Measurements from ENCODE around the gene DENND4C.
"Not testable (repeated sequence)": the region's sequence is repeated elsewhere in the genome, so short reads cannot be mapped to it uniquely, and the experiment has no call there.

DENND4C gene

GRCh38 chr9:19239955-19240354, 9.5 kb downstream of the DENND4C start:
- TF ChIP-seq CTCF (IDR thresholded peaks at IDR 0.05; ENCODE audit: insufficient read depth, low read length, poor library complexity, severe bottlenecking), result no peak
- Histone ChIP-seq H3K27me3 (replicated peaks; ENCODE audit: control insufficient read depth, insufficient read depth, low read length) (no peaks in the 10 kb centered on the region), H3K36me3 (ENCODE audit: control insufficient read depth, insufficient read depth, low read length) (no peaks in the 10 kb centered on the region), H3K4me3 (replicated peaks; ENCODE audit: low read depth, low read length) (no peak overlapping the region)
- DNase-seq (ENCODE audit: extremely low read depth, insufficient read length), result no peak

DNA sequence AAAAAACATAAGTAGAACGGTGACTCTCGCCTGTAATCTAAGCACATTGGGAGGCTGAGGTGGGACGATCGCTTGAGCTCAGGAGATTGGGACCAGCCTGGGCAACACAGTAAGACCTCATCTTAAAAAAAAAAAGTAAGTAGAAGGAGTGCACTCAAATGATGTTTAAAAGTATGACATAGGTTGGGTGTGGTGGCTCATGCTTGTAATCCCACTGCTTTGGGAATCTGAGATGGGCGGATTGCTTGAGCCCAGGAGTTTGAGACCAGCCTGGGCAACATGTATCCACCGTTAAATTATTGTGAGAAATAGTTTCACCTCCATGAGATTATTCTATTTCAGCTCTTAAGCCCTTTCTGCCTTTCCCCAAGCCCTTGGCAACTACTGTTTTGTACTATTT, 11.2 kb downstream of the DENND4C start:
- no peak for DNase-seq (ENCODE audit: extremely low read depth, insufficient read length)
- no peak for TF ChIP-seq CTCF (IDR thresholded peaks at IDR 0.05; ENCODE audit: insufficient read depth, low read length, poor library complexity, severe bottlenecking)
- no peak overlapping the region for H3K4me3 ChIP-seq (replicated peaks; ENCODE audit: low read depth, low read length)
- no peaks in the 10 kb centered on the region for H3K36me3 ChIP-seq (ENCODE audit: control insufficient read depth, insufficient read depth, low read length)
- H3K27me3 ChIP-seq (replicated peaks; ENCODE audit: control insufficient read depth, insufficient read depth, low read length), result no peaks in the 10 kb centered on the region

- Histone ChIP-seq H3K4me3 (replicated peaks; ENCODE audit: low read depth, low read length) (no peak overlapping the region), H3K27me3 (replicated peaks; ENCODE audit: control insufficient read depth, insufficient read depth, low read length) (no peaks in the 10 kb centered on the region), H3K36me3 (ENCODE audit: control insufficient read depth, insufficient read depth, low read length) (no peaks in the 10 kb centered on the region)
- TF ChIP-seq CTCF (IDR thresholded peaks at IDR 0.05; ENCODE audit: insufficient read depth, low read length, poor library complexity, severe bottlenecking), result no peak
- no peak for DNase-seq (ENCODE audit: extremely low read depth, insufficient read length)
These were observed 13.0 kb downstream of the DENND4C start for GRCh38 chr9:19243366-19244033.

DNA sequence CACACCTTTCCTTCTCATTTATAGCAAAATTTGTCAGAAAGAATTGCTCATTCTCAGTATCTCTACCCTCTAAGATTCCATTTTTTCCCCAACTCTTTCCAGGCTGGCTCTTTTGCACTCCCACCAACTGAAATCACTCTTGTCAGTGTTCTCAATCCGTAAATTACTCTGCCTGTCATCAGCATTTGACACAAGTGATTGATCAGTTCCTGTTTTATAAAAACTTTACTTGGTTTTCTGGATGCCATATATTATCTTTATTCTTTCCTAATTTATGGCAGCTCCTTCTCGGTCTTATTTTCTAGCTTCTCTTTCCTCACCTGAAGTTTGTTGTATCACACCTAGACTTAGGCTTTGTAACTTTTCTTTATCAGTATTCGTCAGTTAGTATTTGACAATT, 16.4 kb downstream of the DENND4C start:
- H3K27me3 ChIP-seq (replicated peaks; ENCODE audit: control insufficient read depth, insufficient read depth, low read length), result no peaks in the 10 kb centered on the region
- TF ChIP-seq CTCF (IDR thresholded peaks at IDR 0.05; ENCODE audit: insufficient read depth, low read length, poor library complexity, severe bottlenecking), result no peak
- no peak for DNase-seq (ENCODE audit: extremely low read depth, insufficient read length)
- H3K36me3 ChIP-seq (ENCODE audit: control insufficient read depth, insufficient read depth, low read length), result no peaks in the 10 kb centered on the region
- H3K4me3 ChIP-seq (replicated peaks; ENCODE audit: low read depth, low read length), result no peak overlapping the region

DNA sequence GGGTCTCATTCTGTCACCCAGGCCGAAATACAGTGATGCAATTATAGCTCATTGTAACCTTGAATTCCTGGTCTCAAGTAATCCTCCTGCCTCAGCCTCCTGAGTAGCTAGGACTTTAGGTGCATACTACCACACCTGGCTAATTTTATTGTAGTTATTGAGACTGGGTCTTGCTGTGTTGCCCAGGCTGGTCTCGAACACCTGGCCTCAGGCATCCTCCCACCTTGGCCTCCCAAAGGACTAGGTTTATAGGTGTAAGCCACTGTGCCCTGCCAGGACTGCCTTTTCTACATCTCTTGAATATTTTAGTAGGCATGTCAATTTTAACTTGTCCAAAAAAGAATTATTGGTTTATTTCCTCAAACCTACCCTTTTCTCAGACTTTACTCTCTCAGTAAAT, 16.9 kb downstream of the DENND4C start:
- H3K4me3 ChIP-seq (replicated peaks; ENCODE audit: low read depth, low read length), result no peak overlapping the region
- no peak for TF ChIP-seq CTCF (IDR thresholded peaks at IDR 0.05; ENCODE audit: insufficient read depth, low read length, poor library complexity, severe bottlenecking)

GRCh38 chr9:19250346-19250745, 19.9 kb downstream of the DENND4C start:
- not testable (repeated sequence) for H3K36me3 ChIP-seq (ENCODE audit: control insufficient read depth, insufficient read depth, low read length); H3K4me3 ChIP-seq (replicated peaks; ENCODE audit: low read depth, low read length); H3K27me3 ChIP-seq (replicated peaks; ENCODE audit: control insufficient read depth, insufficient read depth, low read length); DNase-seq (ENCODE audit: extremely low read depth, insufficient read length)

More for the DNA sequence above, 16.9 kb downstream of the DENND4C start:
- no peaks in the 10 kb centered on the region for H3K27me3 ChIP-seq (replicated peaks; ENCODE audit: control insufficient read depth, insufficient read depth, low read length)
- no peak for DNase-seq (ENCODE audit: extremely low read depth, insufficient read length)
- no peaks in the 10 kb centered on the region for H3K36me3 ChIP-seq (ENCODE audit: control insufficient read depth, insufficient read depth, low read length)

DNA sequence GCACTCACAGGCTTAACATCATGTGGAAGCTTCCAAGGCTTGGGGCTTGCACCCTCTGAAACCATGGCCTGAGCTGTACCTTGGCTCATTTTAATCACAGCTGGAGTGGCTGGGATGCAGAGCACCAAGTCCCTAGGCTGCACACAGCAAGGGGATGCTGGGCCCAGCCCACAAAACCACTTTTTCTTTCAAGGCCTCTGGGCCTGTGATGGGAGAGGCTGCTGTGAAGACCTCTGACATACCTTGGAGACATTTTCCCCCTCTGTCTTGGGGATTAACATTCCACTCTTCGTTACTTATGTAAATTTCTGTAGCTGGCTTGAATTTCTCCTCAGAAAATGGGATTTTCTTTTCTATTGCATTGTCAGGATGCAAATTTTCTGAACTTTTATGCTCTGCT, 20.7 kb downstream of the DENND4C start:
- H3K36me3 ChIP-seq (ENCODE audit: control insufficient read depth, insufficient read depth, low read length); H3K4me3 ChIP-seq (replicated peaks; ENCODE audit: low read depth, low read length); H3K27me3 ChIP-seq (replicated peaks; ENCODE audit: control insufficient read depth, insufficient read depth, low read length); DNase-seq (ENCODE audit: extremely low read depth, insufficient read length): not testable (repeated sequence)

DNA sequence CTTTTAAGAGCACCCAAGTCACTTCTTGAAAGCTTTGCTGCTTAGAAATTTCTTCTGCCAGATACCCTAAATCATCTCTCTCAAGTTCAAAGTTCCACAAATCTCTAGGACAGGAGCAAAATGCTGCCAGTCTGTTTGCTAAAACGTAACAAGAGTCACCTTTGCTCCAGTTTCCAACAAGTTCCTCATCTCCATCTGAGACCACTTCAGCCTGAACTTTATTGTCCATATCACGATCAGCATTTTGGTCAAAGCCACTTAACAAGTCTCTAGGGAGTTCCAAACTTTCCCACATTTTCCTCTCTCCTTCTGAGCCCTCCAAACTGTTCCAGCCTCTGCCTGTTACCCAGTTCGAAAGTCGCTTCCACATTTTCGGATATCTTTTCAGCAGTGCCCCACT, 21.1 kb downstream of the DENND4C start:
- not testable (repeated sequence) for H3K36me3 ChIP-seq (ENCODE audit: control insufficient read depth, insufficient read depth, low read length); DNase-seq (ENCODE audit: extremely low read depth, insufficient read length); H3K4me3 ChIP-seq (replicated peaks; ENCODE audit: low read depth, low read length); H3K27me3 ChIP-seq (replicated peaks; ENCODE audit: control insufficient read depth, insufficient read depth, low read length)
